Left lung (tissue), 10 donors: ENCODE results near the gene ZNF785. TPM values are rescaled to one million over a fixed set of nuclear protein-coding genes. Genes with fewer than 3 reads are reported as not detected.

ENCODE experiments used
- ATAC-seq: fragments of 200-7000 bp; cut with Tn5 transposase; one replicate; pipeline ENCODE4 v1.9.1; 2020; ENCODE audit warnings: moderate library complexity
- DNase-seq, 4 donors: peaks; one replicate each; pipeline ENCODE4 v3.0.0-alpha.2; 2013 to 2020
- H3K27ac ChIP-seq, 2 donors: fragments of 200-600 bp; sonication (generic) in 1 of 2; one replicate each; pipeline versions ENCODE4 v1.5.0 to v1.8.0; 2020 to 2021
- H3K27me3 ChIP-seq, 2 donors: fragments of 200-600 bp; sonication (generic) in 1 of 2; one replicate each; pipeline versions ENCODE4 v1.5.0 to v1.8.0; 2020 to 2021
- H3K36me3 ChIP-seq, 2 donors: fragments of 200-600 bp; sonication (generic) in 1 of 2; one replicate each; pipeline versions ENCODE4 v1.5.0 to v1.8.0; 2020 to 2021
- H3K4me1 ChIP-seq, 2 donors: fragments of 200-600 bp; one replicate each; pipeline ENCODE4 v1.8.0; 2021
- H3K4me3 ChIP-seq, 2 donors: fragments of 200-600 bp; sonication (generic) in 1 of 2; one replicate each; pipeline versions ENCODE4 v1.5.0 to v1.8.0; 2020 to 2021; ENCODE audit warnings: mild to moderate bottlenecking in 1 of 2
- H3K9me3 ChIP-seq, 2 donors: fragments of 200-600 bp; sonication (generic) in 1 of 2; one replicate each; pipeline versions ENCODE4 v1.5.0 to v1.8.0; 2020 to 2021
- CTCF ChIP-seq, 2 donors: fragments of 200-600 bp; sonication (generic) in 1 of 2; IDR thresholded peaks; one replicate each; pipeline versions ENCODE4 v1.5.0 to v1.8.0; 2021; ENCODE audit warnings: antibody characterized with exemption in 2 of 2
- intact Hi-C, 2 donors: fragments of 100-400 bp; cut with DNase I; formaldehyde crosslinking; loops; one replicate each; pipeline versions ENCODE4 v1.11.2 to v1.14.2; 2022
- polyA plus RNA-seq, 6 donors: library from polyadenylated mRNA; unstranded; fragments of 120-200 nt; gene quantifications; one replicate each; pipeline ENCODE4 v1.2.1, GENCODE V29; 2013; ENCODE audit not compliant: insufficient read length in 6 of 6
- total RNA-seq, 2 donors: library from RNA; stranded (reverse); fragmentation: NEBNext Ultra II Directional; extraction: Animal tissue kit (Norgen Biotek cat#: 25700); gene quantifications; one replicate each; pipeline ENCODE4 v1.2.1, GENCODE V29; 2021
- donor health status: DM: no; HTN: yes; CAD: no.
- donor health status: DM: no; HTN: no; CAD: no.

Gene ZNF785
- total and polyA plus RNA-seq, 8 donors = 12.9 to 33.0 (median 28.7) TPM

DNA sequence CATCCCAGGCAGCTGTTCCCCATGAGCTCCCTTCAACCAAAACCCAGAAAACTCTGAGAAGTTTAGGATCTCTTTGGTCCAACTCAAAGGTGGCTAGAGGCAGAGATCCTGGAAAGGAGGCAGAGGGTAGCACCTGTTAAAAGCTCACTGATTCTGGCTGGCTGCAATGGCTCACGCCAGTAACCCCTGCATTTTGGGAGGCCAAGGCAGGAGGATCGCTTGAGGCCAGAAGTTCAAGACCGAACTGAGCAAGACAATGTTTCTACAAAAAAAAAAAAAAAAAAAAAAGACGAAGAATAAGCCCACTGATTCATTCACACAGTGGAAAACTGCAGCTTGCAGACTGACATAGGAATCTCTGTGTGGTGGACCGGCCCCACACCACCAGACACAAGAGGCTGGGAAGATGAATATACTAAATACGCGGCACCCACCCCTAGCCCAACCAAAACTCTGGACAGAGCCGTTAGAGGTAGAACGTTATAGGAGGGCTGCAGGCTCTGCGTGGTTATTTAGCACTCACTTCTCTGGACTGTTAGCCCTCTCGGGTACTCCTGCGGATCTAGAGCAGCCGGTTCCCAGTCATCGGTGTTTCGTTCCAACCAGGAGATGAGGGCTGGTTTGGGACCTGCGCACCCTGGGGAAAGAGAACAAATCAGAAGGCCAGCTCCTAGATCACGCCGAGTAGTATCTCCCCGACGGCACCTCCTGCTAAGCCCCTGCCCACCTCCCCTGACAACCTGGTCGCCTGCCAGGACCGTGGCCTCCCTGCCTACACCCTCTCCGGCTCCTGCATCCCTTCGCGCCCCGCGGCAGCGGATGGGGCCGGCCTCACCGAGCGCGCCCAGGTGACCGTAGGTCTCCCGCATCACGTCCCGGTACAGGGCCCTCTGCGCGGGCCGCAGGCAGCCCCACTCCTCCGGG, 23.8 kb upstream of the ZNF785 start:
- intact Hi-C loops = no loop called here
- Histone ChIP-seq H3K27ac (peak overlapping the region; percentile 93 to 95), H3K36me3 (peaks cover 0 to 29% of the 10 kb centered on the region in 2 donors), H3K4me1 (peaks cover 0 to 38% of the 10 kb centered on the region in 2 donors), H3K27me3 (no peaks in the 10 kb centered on the region), H3K4me3 (peak overlapping the region; percentile 73 to 79), H3K9me3 (no peaks in the 10 kb centered on the region)
- ATAC-seq (peak; percentile 83), DNase-seq (peak in 3 of 4 donors; percentile 39 to 89 (median 59))
- TF ChIP-seq CTCF (IDR thresholded peaks at IDR 0.05) = no peak

DNA sequence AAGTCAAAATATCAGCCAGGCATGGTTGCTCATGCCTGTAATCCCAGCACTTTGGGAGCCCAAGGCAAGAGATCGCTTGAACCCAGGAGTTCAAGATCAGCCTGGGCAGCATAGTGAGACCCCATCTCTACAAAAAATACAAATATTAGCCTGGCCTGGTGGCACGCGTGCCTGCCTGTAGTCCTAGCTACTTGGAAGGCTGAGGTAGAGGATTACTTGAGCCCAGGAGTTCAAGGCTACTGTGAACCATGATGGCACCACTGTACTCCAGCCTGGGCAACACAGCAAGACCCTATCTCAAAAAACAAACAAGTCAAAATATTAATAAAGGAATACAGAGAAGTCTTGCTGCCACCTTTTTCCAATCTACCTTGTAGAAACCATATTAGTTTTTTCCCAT, 20.5 kb upstream of the ZNF785 start:
- ATAC-seq (no peak), DNase-seq (no peak)
- H3K27me3 ChIP-seq = no peaks in the 10 kb centered on the region
- H3K4me1 ChIP-seq = peaks cover 0 to 62% of the 10 kb centered on the region in 2 donors
- no peak overlapping the region for H3K4me3 ChIP-seq
- H3K9me3 ChIP-seq = no peaks in the 10 kb centered on the region
- H3K27ac ChIP-seq = peak overlapping the region in 1 of 2 donors; percentile 28
- intact Hi-C loops = no loop called here
- peaks cover 0 to 51% of the 10 kb centered on the region in 2 donors for H3K36me3 ChIP-seq
- no peak for TF ChIP-seq CTCF (IDR thresholded peaks at IDR 0.05)

- H3K36me3 ChIP-seq = peaks cover 0 to 51% of the 10 kb centered on the region in 2 donors
- peak overlapping the region in 1 of 2 donors; percentile 28 for H3K27ac ChIP-seq
- TF ChIP-seq CTCF (IDR thresholded peaks at IDR 0.05) = no peak
- H3K9me3 ChIP-seq = no peaks in the 10 kb centered on the region
- DNase-seq (peak in 2 of 4 donors; percentile 39 to 86), ATAC-seq (no peak)
- no peak overlapping the region for H3K4me3 ChIP-seq
- peaks cover 0 to 56% of the 10 kb centered on the region in 2 donors for H3K4me1 ChIP-seq
- intact Hi-C loops = no loop called here
- H3K27me3 ChIP-seq = no peaks in the 10 kb centered on the region
Measured at GRCh38 chr16:30605158-30605557, 19.7 kb upstream of the ZNF785 start.

DNA sequence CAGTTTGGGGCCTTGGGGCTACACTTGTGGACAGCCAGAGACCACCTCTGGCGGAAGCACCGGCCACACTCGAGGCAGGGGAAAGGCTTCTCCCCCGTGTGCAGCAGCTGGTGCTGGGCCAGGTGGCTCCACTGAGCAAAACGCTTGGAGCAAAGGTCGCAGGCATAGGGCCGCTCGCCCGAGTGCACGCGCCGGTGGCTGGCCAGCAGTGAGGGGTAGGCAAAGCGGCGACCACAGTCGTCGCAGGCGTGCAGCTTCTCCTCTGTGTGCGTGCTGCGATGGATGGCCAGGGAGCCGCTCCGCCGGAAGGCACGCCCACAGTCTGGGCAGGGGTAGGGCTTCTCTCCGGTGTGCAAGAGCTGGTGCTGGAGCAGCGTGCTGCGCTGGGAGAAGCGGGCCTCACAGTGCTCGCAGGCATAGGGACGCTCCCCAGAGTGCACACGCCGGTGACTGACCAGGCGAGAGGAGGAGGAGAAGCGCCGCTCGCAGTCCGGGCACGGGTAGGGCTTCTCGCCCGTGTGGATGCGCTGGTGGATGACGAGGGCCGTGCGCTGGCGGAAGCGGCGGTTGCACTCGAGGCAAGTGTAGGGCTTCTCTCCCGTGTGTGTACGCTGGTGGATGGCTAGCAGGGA, 18.9 kb upstream of the ZNF785 start:
- intact Hi-C loops = no loop called here
- ATAC-seq (no peak), DNase-seq (no peak)
- Histone ChIP-seq H3K9me3 (no peaks in the 10 kb centered on the region), H3K27ac (peak overlapping the region in 1 of 2 donors; percentile 28), H3K4me3 (no peak overlapping the region), H3K27me3 (no peaks in the 10 kb centered on the region), H3K36me3 (peaks cover 0 to 51% of the 10 kb centered on the region in 2 donors), H3K4me1 (peaks cover 0 to 56% of the 10 kb centered on the region in 2 donors)
- no peak for TF ChIP-seq CTCF (IDR thresholded peaks at IDR 0.05)

GRCh38 chr16:30603945-30604315, 18.4 kb upstream of the ZNF785 start:
- H3K27me3 ChIP-seq = no peaks in the 10 kb centered on the region
- no peak overlapping the region for H3K4me3 ChIP-seq
- no peaks in the 10 kb centered on the region for H3K9me3 ChIP-seq
- no peak for DNase-seq
- H3K4me1 ChIP-seq = peaks cover 0 to 52% of the 10 kb centered on the region in 2 donors
- TF ChIP-seq CTCF (IDR thresholded peaks at IDR 0.05) = no peak
- H3K27ac ChIP-seq = no peak overlapping the region
- intact Hi-C loops = no loop called here
- ATAC-seq = no peak
- peaks cover 0 to 51% of the 10 kb centered on the region in 2 donors for H3K36me3 ChIP-seq
